Stomach (tissue), 9 donors: Measurements from ENCODE around the gene PRR11. TPM values are rescaled to one million over a fixed set of nuclear protein-coding genes. Genes with fewer than 3 reads are reported as not detected.
A peak's percentile ranks its signal among the peaks of the same experiment; 100 is the strongest.

Source experiments
- DNase-seq, 2 donors: peaks; one replicate each; pipeline versions ENCODE4 v3.0.0 to v3.0.0-alpha.2; 2013 to 2019
- H3K27ac ChIP-seq, 5 donors: fragments of 200-600 bp in 4 of 5; sonication (generic) in 4 of 5; one replicate each; pipeline ENCODE4 v1.5.1; 2013 to 2019; ENCODE audit warnings: mild to moderate bottlenecking in 1 of 5, moderate library complexity in 1 of 5
- H3K27me3 ChIP-seq, 3 donors: fragments of 200-600 bp; sonication (generic); one replicate each; pipeline ENCODE4 v1.5.1; 2017 to 2019; ENCODE audit warnings: mixed run types in 1 of 3
- H3K36me3 ChIP-seq, 4 donors: fragments of 200-600 bp; sonication (generic); 1 replicate in 3 of 4; 2 replicates in 1 of 4; pipeline ENCODE4 v1.5.1; 2016 to 2019
- H3K4me1 ChIP-seq, 4 donors: fragments of 200-600 bp; sonication (generic); one replicate each; pipeline ENCODE4 v1.5.1; 2016 to 2019
- H3K4me3 ChIP-seq, 4 donors: fragments of 200-600 bp; sonication (generic) in 3 of 4; one replicate each; pipeline ENCODE4 v1.5.1; 2016 to 2019; ENCODE audit warnings: mild to moderate bottlenecking in 1 of 4
- H3K9me3 ChIP-seq, 4 donors: fragments of 200-600 bp; sonication (generic); one replicate each; pipeline ENCODE4 v1.5.1; 2016 to 2019
- EP300 ChIP-seq: sonication (generic); formaldehyde crosslinking; IDR thresholded peaks from one replicate; pipeline ENCODE4 v1.6.1; 2017; ENCODE audit warnings: antibody characterized with exemption
- POLR2A ChIP-seq, 4 donors: fragments of 450-650 bp; IDR thresholded peaks; one replicate each; pipeline ENCODE4 v1.6.1; 2016; ENCODE audit warnings: antibody characterized with exemption in 4 of 4, control low read depth in 2 of 4, mild to moderate bottlenecking in 1 of 4, moderate library complexity in 1 of 4
- POLR2AphosphoS5 ChIP-seq, 3 donors: sonication (generic); formaldehyde crosslinking; IDR thresholded peaks; one replicate each; pipeline ENCODE4 v1.6.1; 2016; ENCODE audit warnings: antibody characterized with exemption in 3 of 3
- WGBS, 5 donors: extraction: QIAGEN DNeasy Blood & Tissue Kit in 3 of 5; methylation state at CpG; one replicate each; pipeline versions ENCODE4 v1.1.5 to v1.1.7; 2013 to 2018; 5-methylcytosine and 5-hydroxymethylcytosine counted together
- intact Hi-C: fragments of 100-400 bp; cut with DNase I; formaldehyde crosslinking; loops from one replicate; pipeline ENCODE4 v1.15.1; 2023; ENCODE audit warnings: low total_unique reads
- polyA plus RNA-seq, 3 donors: library from polyadenylated mRNA; stranded (reverse); fragments of 200-250 nt; gene quantifications; one replicate each; pipeline ENCODE4 v1.2.3, GENCODE V29; 2013
- total RNA-seq, 5 donors: library from RNA; depleted of rRNA; stranded (reverse); fragments of >200 nt; gene quantifications; one replicate each; pipeline versions ENCODE4 v1.1.0 to v1.2.3, GENCODE V29; 2014 to 2016
- TF ChIP-seq, protein P1 (sequence below), 7 experiments: fragments of 450-650 bp in 4 of 7; fragments of 200-600 bp in 3 of 7; sonication (generic) in 3 of 7; IDR thresholded peaks; one replicate each; pipeline ENCODE4 v1.5.1; 2016 to 2019; ENCODE audit warnings: antibody characterized with exemption in 7 of 7, control low read depth in 2 of 7, mild to moderate bottlenecking in 1 of 7
- donor health status: healthy with polysubstance abuse.
- donor health status: Bipolar disorder and iron deficiency.
- donor health status: healthy.

PRR11 gene
- total and polyA plus RNA-seq, 8 donors = 0.45 to 6.4 (median 1.7) TPM; not detected in 1

GRCh38 chr17:59107306-59107670, 48.3 kb upstream of the PRR11 start:
- H3K4me1 ChIP-seq = peaks cover 12 to 47% (median 27%) of the 10 kb centered on the region in 4 donors
- H3K27me3 ChIP-seq = no peaks in the 10 kb centered on the region
- H3K4me3 ChIP-seq = peak overlapping the region; percentile 76 to 97 (median 91)
- no peak for DNase-seq
- H3K36me3 ChIP-seq = peaks cover 0 to 25% (median 14%) of the 10 kb centered on the region in 4 donors
- WGBS, 5 donors = 0 to 3% (median 2%) methylated on average over 10 of the region's 10 CpGs
- intact Hi-C loops = no loop called here
- H3K27ac ChIP-seq = peak overlapping the region; percentile 92 to 95 (median 94)
- no peaks in the 10 kb centered on the region for H3K9me3 ChIP-seq
- TF ChIP-seq POLR2A (IDR thresholded peaks at IDR 0.05) (no peak), POLR2AphosphoS5 (IDR thresholded peaks at IDR 0.05) (no peak), EP300 (no peak)
- TF ChIP-seq, protein P1, sequence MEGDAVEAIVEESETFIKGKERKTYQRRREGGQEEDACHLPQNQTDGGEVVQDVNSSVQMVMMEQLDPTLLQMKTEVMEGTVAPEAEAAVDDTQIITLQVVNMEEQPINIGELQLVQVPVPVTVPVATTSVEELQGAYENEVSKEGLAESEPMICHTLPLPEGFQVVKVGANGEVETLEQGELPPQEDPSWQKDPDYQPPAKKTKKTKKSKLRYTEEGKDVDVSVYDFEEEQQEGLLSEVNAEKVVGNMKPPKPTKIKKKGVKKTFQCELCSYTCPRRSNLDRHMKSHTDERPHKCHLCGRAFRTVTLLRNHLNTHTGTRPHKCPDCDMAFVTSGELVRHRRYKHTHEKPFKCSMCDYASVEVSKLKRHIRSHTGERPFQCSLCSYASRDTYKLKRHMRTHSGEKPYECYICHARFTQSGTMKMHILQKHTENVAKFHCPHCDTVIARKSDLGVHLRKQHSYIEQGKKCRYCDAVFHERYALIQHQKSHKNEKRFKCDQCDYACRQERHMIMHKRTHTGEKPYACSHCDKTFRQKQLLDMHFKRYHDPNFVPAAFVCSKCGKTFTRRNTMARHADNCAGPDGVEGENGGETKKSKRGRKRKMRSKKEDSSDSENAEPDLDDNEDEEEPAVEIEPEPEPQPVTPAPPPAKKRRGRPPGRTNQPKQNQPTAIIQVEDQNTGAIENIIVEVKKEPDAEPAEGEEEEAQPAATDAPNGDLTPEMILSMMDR (IDR thresholded peaks at IDR 0.05) = no peak

DNA sequence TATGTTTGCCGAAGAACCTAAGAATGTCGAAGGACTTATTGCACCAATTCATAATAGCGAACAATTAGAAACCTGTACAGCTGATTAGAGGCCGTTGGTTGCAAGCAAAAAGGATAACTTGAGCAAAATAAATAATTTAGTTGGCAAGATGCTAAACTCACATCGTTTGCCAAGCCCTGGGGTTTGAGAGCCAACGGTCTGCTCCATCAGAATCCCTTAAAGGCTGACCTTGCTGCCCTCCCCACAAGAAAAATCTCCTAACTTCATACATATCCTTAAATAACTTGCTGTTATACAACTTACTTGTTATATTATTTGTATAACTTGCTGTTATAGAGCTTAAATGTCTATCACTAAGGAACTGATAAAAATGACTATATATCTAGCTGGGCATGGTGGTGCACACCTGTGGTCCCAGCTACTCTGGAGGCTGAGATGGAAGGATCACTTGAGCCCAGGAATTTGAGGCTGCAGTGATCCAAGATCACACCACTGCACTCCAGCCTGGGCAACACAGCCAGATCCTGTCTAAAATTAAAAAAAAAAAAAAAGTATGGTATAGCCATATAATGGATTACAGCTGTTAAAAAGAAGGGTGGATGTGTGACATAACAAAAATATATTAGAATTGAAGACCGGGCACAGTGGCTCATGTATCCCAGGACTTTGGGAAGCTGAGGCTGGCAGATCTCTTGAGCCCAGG, 47.0 kb upstream of the PRR11 start:
- H3K9me3 ChIP-seq = no peaks in the 10 kb centered on the region
- H3K27me3 ChIP-seq = no peaks in the 10 kb centered on the region
- peak in 1 of 2 donors; percentile 5 for DNase-seq
- no peak overlapping the region for H3K4me3 ChIP-seq
- H3K27ac ChIP-seq = no peak overlapping the region
- H3K36me3 ChIP-seq = peaks cover 4 to 19% (median 15%) of the 10 kb centered on the region in 4 donors
- peaks cover 12 to 47% (median 27%) of the 10 kb centered on the region in 4 donors for H3K4me1 ChIP-seq
- intact Hi-C loops = no loop called here
- TF ChIP-seq POLR2AphosphoS5 (IDR thresholded peaks at IDR 0.05) = no peak
- TF ChIP-seq POLR2A (IDR thresholded peaks at IDR 0.05) = no peak
- no peak for TF ChIP-seq EP300
- TF ChIP-seq, protein P1 (IDR thresholded peaks at IDR 0.05) = no peak
- 60 to 77% (median 66%) methylated on average over 7 of the region's 7 CpGs for WGBS, 5 donors

GRCh38 chr17:59110973-59111372, 44.6 kb upstream of the PRR11 start:
- intact Hi-C loops = no loop called here
- H3K36me3 ChIP-seq = peaks cover 4 to 28% (median 21%) of the 10 kb centered on the region in 4 donors
- H3K4me3 ChIP-seq = no peak overlapping the region
- H3K27me3 ChIP-seq = no peaks in the 10 kb centered on the region
- DNase-seq = no peak
- no peaks in the 10 kb centered on the region for H3K9me3 ChIP-seq
- peaks cover 6 to 23% (median 15%) of the 10 kb centered on the region in 4 donors for H3K4me1 ChIP-seq
- H3K27ac ChIP-seq = no peak overlapping the region
- no peak for TF ChIP-seq EP300
- TF ChIP-seq, protein P1 (IDR thresholded peaks at IDR 0.05) = no peak
- TF ChIP-seq POLR2AphosphoS5 (IDR thresholded peaks at IDR 0.05) = no peak
- no peak for TF ChIP-seq POLR2A (IDR thresholded peaks at IDR 0.05)

GRCh38 chr17:59111539-59111938, 44.0 kb upstream of the PRR11 start:
- no peaks in the 10 kb centered on the region for H3K27me3 ChIP-seq
- no peak for DNase-seq
- H3K4me3 ChIP-seq = no peak overlapping the region
- peaks cover 6 to 22% (median 14%) of the 10 kb centered on the region in 4 donors for H3K4me1 ChIP-seq
- WGBS, 5 donors = 80 to 90% (median 87%) methylated on average over 3 of the region's 3 CpGs
- no peak overlapping the region for H3K27ac ChIP-seq
- no peaks in the 10 kb centered on the region for H3K9me3 ChIP-seq
- H3K36me3 ChIP-seq = peaks cover 4 to 31% (median 21%) of the 10 kb centered on the region in 4 donors
- TF ChIP-seq, protein P1 (IDR thresholded peaks at IDR 0.05) = no peak
- intact Hi-C loops = no loop called here
